Forelimb muscle (tissue), 1 donor: ENCODE measurements around the gene RFXANK. TPM values are rescaled to one million over a fixed set of nuclear protein-coding genes. Genes with fewer than 3 reads are reported as not detected.
"Not testable (repeated sequence)": the region's sequence is repeated elsewhere in the genome, so short reads cannot be mapped to it uniquely, and the experiment has no call there.

Experiments used
- DNase-seq: peaks from one replicate; pipeline ENCODE4 v3.0.0-alpha.2; 2013; ENCODE audit warnings: low read depth
- polyA plus RNA-seq: library from polyadenylated mRNA; unstranded; fragments of 120-200 nt; gene quantifications from one replicate; pipeline ENCODE4 v1.2.1, GENCODE V29; 2013; ENCODE audit not compliant: insufficient read length

The RFXANK gene
- polyA plus RNA-seq, 1 donor, result 66.5 TPM

DNA sequence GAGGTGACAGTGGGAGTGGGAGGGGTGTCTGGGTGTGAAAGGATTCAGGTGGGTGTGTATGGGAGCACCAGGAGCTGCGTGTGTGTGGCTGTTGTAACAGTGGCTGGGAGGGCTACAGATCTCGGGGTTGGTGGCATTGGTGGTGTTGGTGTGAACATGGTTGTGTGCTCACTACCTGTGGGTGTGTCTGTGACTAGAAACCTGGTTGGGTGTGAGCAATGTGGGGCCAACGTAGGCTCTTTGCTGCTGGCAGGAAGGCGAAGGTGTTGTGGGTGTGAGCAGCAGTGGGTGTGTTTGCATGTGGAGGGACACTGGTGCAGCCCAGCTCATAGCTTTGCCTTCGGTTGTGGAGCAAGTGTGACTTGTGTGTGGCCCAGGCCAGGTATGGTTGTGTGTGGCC, 14.9 kb downstream of the RFXANK start:
- DNase-seq, result no peak

DNA sequence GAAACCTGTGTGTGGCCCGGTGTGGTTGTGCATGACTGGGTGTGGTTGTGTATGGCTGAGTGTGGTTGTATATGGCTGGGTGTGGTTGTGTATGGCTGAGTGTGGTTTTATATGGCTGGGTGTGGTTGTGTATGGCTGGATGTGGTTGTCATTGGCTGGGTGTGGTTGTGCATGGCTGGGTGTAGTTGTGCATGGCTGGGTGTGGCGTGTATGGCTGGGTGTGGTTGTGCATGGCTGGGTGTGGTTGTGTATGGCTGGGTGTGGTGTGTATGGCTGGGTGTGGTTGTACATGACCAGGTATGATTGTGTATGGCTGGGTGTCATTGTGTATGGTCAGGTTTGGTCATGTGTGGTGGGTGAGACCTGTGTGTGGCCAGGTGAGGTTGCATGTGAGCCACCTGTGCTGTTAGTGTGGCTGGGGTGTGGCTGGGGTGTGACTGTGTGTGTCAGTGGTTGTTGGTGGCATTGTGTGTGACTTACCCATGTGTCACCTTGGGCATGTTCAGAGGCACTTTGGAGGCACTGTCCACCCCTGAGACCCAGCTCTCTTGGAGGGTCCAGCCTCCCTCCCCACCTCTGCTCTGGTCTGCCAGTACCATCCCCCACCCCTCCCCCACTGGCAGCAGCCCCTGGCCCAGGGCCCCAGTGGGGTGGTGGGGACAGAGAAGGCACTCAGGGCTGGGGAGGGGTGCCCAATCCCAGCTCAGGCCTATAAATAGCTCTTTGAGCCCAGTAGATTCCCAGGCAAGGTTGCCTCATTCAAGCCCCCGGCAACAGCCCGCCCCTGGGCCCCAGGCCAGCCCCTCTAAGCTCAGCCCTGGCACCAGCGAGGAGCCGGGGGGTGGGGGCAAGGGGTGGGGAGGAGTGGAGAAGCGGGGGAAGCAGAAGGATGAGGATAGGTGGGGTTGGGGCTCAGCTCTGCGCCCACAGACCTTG, 15.8 kb downstream of the RFXANK start:
- DNase-seq, result no peak

- no peak for DNase-seq
These were observed 17.3 kb downstream of the RFXANK start for GRCh38 chr19:19209372-19209771.

DNA sequence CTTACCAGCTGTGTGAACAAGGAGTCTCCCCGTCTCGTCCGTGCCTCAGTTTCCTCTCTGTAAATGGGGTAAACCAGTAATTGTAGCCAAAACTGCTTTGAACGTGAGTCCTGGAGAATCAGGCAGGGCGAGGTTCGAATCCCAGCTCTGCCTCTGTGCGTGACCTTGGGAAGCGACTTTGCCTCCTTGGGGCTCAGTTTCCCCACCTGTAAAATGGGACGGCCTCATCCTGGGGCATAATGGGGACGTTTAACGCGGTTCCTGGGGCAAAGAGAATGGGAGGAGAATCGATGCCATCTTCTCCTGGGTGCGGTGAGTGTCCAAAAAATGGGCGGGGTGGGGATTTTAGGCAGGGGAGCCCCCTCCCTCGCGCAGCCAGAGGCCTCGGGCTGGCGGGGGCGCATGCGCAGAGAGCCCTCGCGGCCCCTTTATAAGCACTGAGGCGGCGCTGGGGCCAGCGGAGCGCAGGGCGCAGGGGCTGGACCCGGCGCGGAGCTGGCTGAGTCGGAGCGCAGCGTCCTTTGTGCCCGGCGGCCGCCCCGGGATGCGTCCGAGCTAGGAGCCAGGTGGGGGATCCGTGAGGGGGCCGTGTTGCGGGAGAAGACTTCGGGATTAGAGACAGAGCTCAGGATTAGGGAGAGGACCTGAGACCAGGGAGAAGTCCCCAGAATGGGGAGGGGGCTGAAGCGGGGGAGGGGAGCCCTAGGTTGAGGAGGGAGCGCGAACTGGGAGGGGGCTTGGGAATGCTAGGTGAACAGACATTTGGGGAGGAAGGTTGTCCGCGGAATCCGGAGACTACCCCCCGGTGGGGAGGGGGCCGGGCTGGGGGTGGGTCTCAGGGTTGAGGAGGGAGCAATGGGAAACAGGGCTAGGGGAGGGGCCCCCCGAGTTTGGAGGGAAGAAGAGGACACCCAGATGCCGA, 19.7 kb downstream of the RFXANK start, which contains the start of gene NCAN:
Gene NCAN (plus strand): TSS at position 460 of the 922 bp plus-strand sequence. CDS start 4,996 bp downstream, outside the sequence.
- no peak for DNase-seq

DNA sequence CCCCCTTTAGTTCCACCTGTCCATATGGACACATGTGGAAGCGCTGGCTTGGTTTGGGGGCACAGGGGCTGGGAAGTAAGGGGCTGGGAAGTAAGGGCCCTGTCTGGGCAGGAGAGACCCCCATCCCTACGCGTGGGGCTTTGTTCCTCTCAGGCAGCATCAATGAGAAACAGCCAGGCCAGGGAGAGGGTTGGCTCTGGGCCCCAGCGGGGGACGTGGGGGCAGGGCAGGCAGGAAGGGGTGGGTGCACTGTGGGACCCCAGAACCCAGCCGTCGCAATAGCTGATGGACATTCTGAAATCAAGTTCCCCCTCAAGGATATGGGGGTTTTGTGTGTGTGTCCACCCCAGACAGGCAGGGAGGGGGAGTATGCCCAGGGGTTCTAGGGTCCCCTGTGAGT, 20.9 kb downstream of the RFXANK start:
- DNase-seq, result no peak

DNA sequence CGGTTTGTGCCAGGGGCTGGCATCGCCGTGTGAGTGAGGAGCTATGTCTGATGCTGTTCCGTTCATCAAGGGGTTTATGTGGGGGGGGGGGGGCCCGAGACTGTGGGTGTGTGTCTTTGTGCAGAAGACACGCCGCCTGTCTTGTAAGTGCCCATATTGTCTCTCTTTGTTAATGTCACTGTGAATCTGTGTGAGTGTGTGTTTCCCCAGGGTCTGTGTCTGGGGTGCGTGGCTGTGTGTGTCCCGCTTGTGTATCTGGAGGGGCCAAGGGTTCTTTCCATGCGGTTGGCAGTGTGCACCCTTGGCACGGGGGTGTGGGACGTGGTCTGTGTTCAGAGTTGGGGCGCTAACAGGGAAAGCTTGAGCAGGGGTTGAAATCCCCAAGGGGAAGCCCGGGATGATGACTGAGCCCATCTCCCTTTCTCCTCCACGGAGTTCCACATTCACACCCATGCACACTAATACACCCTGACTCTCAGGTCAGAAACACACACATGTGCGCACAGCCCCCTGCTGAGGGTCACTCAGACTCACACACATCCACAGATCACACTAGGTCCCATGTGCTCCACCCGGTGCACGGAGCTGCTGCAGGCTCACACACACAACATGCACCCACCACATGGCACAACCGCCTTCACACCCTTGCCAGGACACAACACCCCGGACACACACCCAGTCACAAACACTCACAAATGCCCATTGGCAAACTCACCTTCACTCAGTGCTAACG, 21.5 kb downstream of the RFXANK start:
- DNase-seq, result no peak

DNA sequence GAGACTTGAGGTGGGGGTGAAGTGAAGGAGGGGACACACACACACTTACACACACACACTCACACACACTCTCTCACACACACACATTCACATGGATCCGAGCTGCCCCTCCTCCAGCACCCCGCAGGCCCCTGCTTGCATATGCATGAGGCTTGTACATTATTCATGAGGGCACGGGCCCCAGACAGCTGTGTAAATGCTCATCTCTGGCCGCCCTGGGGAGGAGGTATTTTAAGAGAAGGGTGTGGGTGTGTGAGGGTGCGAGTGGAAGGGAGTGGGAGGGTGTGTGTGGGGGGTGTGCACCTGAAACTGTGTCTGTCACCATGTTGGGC, 22.1 kb downstream of the RFXANK start:
- DNase-seq, result no peak

GRCh38 chr19:19214892-19215291, 22.8 kb downstream of the RFXANK start:
- no peak for DNase-seq

DNA sequence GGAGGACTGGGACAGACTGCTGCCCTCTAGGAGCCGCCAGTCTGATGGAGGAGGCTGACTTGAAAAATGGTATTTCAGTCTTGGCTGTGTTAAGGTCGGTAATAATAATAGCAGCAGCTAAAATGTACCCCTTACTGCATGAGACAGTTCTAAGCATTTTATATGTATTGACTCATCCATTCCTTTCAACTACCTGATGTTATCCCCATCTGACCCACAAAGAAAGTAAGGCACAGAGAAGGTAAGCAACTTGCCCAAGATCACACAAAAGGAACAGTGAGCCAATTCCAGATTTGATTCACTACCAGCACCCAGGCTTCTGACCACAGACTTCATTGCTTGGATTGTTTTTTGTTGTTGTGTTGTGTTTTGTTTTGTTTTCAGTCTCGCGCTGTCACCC, 23.7 kb downstream of the RFXANK start:
- no peak for DNase-seq

DNA sequence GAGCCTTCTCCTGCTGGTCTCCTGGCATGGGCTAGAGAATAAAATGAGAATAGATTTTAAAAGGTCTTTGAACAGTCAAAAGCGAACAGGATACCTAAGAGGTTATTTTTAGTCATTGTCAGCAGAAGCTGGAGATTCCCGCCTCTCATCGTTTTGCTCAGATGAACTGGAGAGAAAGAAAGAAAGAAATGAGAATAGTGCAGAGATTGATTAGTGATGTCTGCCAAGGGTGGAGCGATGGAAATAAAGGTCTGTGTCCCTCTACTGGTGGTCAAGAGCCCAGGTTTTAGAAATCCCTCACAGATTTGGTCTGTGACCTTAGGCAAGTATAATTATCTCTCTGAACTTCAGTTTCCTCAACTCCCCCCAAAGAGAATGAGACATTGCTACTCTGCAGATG, 25.0 kb downstream of the RFXANK start:
- no peak for DNase-seq

GRCh38 chr19:19218911-19219310, 26.9 kb downstream of the RFXANK start:
- DNase-seq, result no peak

- DNase-seq, result not testable (repeated sequence)
These were observed 28.9 kb downstream of the RFXANK start for GRCh38 chr19:19221000-19221399.

DNA sequence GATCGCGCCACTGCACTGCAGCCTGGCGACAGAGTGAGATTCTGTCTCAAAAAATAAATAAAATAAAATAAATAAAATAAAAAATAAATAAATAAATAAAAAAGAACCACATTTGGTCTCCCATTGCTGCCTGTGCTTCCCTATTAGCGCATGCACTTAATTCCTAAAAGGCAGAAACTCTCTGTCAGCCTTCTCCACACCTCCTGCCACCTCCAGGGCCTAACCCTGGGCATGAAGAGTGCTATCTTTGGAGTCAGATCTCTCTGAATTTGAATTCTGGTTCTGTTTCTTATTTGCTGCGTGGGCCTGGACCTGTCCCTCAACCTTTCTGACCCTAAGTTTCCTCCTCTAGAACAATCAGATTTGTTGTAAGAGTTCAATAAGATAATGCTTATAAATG, 31.0 kb downstream of the RFXANK start:
- DNase-seq, result no peak

DNA sequence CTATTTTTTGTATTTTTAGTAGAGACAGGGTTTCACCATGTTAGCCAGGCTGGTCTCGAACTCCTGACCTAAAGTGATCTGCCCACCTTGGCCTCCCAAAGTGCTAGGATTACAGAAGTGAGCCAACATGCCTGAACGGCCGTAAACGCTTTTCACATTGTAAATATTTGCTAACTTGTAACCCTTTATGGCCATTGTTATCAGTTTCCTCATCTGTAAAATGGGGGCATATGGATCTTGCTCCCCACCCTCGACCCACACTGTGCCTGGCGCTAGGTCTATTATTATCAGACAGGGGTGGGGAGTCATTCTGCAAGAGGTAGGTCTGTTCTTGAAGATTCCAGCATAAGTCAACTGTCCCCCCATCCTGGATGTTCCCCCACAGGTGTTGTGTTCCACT, 31.6 kb downstream of the RFXANK start:
- DNase-seq, result no peak

DNA sequence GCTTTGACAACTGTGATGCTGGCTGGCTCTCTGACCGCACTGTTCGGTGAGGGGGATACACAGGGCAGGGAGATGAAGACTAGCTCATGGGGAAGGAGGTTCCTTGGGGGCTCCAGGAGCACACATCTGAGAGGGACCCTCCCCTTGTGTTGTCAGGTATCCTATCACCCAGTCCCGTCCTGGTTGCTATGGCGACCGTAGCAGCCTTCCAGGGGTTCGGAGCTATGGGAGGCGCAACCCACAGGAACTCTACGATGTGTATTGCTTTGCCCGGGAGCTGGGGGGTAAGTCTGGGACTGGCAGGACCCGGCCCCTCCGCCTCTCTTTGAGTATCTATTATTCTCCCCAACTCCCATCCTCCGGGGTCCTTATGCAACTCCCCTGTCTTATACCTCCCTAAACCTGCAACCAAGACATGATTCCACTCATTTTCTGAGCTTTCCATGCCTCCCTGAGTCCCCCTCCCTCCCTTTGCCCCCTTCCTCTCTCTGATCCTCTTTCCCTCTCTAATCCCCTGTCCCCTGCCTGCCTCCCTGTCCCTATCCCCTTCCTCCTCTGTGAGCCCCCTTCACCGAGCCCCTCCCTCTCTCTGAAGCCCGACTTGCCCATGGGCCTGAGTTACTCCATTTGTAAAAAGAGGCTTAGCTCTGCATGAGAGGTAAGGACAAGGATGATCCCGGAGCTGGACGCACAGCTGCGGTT, 32.2 kb downstream of the RFXANK start:
- no peak for DNase-seq

- DNase-seq, result no peak
These were observed 32.9 kb downstream of the RFXANK start for GRCh38 chr19:19224852-19225494.

- DNase-seq, result no peak
These were observed 34.1 kb downstream of the RFXANK start for GRCh38 chr19:19226204-19226603.

DNA sequence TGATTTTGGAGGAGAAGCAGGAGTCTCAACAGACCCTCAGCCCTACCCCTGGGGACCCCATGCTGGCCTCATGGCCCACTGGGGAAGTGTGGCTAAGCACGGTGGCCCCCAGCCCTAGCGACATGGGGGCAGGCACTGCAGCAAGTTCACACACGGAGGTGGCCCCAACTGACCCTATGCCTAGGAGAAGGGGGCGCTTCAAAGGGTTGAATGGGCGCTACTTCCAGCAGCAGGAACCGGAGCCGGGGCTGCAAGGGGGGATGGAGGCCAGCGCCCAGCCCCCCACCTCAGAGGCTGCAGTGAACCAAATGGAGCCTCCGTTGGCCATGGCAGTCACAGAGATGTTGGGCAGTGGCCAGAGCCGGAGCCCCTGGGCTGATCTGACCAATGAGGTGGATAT, 34.6 kb downstream of the RFXANK start:
- no peak for DNase-seq

- DNase-seq, result no peak
These were observed 35.2 kb downstream of the RFXANK start for GRCh38 chr19:19227217-19227616.

- no peak for DNase-seq
These were observed 37.6 kb downstream of the RFXANK start for GRCh38 chr19:19229701-19230100.

DNA sequence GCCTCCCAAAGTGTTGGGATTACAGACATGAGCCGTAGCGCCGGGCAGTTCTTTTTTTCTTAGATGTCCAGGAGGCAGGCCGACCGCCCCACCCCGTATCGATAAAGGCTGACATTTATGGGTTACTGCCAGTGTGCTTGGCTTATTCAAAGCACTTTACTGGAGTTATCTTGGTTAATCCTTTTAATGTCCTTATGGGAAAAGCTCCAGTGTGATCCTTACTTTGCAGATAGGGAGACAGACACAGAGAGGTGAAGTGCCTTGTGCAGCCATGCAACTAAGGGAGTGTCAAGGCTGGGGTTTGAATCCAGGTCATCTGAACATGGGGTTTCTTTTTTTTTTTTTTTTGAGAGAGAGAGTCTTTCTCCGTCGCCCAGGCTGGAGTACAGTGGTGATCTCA, 38.9 kb downstream of the RFXANK start:
- DNase-seq, result no peak
